ENCODE results near the gene SLC25A11. TPM values are rescaled to one million over a fixed set of nuclear protein-coding genes. Genes with fewer than 3 reads are reported as not detected.
A peak's percentile ranks its signal among the peaks of the same experiment; 100 is the strongest.
"Not testable (repeated sequence)": the region's sequence is repeated elsewhere in the genome, so short reads cannot be mapped to it uniquely, and the experiment has no call there.

Gene SLC25A11
- total and polyA plus RNA-seq, 8 donors, result 25.2 to 73.5 (median 42.1) TPM

DNA sequence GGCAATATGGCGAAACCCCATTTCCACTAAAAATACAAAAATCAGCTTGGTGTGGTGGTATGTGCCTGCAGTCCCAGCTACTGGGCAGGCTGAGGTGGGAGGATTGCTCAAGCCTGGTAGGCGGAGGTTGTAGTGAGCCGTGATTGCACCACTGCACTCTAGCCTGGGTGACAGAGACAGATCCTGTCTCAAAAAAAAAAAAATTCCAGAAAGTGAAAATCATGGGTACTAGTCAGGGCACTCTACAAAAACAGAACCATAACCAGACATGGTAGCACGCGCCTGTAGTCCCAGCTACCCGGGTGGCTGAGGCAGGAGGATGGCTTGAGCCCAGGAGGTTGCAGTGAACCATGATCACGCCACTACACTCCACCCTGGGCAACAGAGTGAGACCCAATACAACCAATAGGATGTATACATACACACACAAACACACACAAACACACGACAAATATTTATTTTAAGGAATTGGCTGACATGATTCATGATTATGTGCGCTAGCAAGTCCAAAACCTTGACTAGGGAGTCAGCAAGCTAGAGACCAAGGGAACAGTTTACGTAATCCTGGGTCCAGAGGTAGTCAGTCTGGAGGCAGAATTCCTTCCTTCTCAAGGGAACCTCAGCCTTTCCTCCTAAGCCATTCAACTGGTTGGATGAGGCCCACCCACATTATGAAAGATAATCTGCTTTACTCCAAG, 19.3 kb downstream of the SLC25A11 start:
- H3K36me3 ChIP-seq, result no peaks in the 10 kb centered on the region
- no peak overlapping the region for H3K27ac ChIP-seq
- no peak overlapping the region for H3K4me3 ChIP-seq
- no peaks in the 10 kb centered on the region for H3K27me3 ChIP-seq
- DNase-seq, result no peak
- no peaks in the 10 kb centered on the region for H3K4me1 ChIP-seq
- no peaks in the 10 kb centered on the region for H3K9me3 ChIP-seq
- TF ChIP-seq POLR2AphosphoS5 (IDR thresholded peaks at IDR 0.05), result no peak
- TF ChIP-seq EP300 (IDR thresholded peaks at IDR 0.05), result no peak
- TF ChIP-seq POLR2A (IDR thresholded peaks at IDR 0.05), result no peak
- TF ChIP-seq, protein P1, sequence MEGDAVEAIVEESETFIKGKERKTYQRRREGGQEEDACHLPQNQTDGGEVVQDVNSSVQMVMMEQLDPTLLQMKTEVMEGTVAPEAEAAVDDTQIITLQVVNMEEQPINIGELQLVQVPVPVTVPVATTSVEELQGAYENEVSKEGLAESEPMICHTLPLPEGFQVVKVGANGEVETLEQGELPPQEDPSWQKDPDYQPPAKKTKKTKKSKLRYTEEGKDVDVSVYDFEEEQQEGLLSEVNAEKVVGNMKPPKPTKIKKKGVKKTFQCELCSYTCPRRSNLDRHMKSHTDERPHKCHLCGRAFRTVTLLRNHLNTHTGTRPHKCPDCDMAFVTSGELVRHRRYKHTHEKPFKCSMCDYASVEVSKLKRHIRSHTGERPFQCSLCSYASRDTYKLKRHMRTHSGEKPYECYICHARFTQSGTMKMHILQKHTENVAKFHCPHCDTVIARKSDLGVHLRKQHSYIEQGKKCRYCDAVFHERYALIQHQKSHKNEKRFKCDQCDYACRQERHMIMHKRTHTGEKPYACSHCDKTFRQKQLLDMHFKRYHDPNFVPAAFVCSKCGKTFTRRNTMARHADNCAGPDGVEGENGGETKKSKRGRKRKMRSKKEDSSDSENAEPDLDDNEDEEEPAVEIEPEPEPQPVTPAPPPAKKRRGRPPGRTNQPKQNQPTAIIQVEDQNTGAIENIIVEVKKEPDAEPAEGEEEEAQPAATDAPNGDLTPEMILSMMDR (IDR thresholded peaks at IDR 0.05), result no peak
- intact Hi-C loops (cut with DNase I; ENCODE audit: low total_unique reads), result no loop called here
- 78 to 83% (median 81%) methylated on average over 10 of the region's 10 CpGs for WGBS, 5 donors

DNA sequence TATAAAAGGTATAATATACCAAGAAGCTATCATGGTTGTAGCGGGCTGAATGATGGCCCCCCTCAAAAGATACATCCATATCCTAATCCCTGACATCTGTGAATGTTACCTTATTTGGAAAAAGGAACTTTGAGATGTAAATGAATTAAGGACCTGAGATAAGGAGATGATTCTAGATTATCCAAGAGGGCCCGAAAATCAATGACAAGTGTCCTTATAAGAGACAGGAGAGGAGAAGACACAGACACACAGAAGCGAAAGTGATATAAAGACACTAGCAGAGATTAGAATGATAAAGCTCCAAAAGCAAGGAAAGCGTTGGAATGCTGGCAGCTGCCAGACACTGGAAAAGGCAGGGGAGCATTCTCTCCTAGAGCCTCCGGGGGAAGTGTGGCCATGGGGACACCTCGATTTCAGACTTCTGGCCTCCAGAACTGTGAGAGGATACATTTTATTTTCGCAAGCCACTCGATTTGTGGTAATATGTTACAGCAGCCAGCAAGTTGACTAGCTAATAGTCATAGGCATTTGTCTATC, 20.3 kb downstream of the SLC25A11 start:
- intact Hi-C loops (cut with DNase I; ENCODE audit: low total_unique reads), result loop anchor here (10.0 kb wide), 1 partner anchor 145 kb away; no protein-coding TSS in a partner anchor
- TF ChIP-seq EP300 (IDR thresholded peaks at IDR 0.05), result no peak
- TF ChIP-seq POLR2A (IDR thresholded peaks at IDR 0.05), result no peak
- no peak for TF ChIP-seq POLR2AphosphoS5 (IDR thresholded peaks at IDR 0.05)
- Histone ChIP-seq H3K27me3 (no peaks in the 10 kb centered on the region), H3K27ac (no peak overlapping the region), H3K36me3 (no peaks in the 10 kb centered on the region), H3K9me3 (no peaks in the 10 kb centered on the region), H3K4me1 (no peaks in the 10 kb centered on the region), H3K4me3 (no peak overlapping the region)
- WGBS, 5 donors, result 68 to 76% (median 73%) methylated on average over 8 of the region's 8 CpGs
- no peak for DNase-seq

DNA sequence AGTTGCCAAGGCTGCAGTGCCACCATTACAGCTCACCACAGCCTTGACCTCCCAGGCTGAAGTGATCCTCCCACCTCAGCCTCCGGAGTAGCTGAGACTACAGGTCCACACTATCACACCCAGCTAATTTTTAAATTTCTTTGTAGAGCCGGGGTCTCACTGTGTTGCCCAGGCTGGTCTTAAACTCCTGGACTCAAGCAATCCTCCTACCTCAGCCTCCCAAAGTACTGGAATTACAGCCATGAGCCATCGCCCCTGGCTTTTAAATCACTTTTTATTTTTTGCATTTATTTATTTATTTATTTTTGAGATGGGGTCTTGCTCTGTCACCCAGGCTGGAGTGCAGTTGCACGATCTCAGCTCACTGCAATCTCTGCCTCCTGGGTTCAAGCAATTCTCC, 25.3 kb downstream of the SLC25A11 start:
- H3K9me3 ChIP-seq, H3K27ac ChIP-seq, DNase-seq, H3K36me3 ChIP-seq, H3K4me1 ChIP-seq, H3K27me3 ChIP-seq, H3K4me3 ChIP-seq: not testable (repeated sequence)
- WGBS, 5 donors, result 87 to 96% (median 91%) methylated on average over 4 of the region's 4 CpGs
- intact Hi-C loops (cut with DNase I; ENCODE audit: low total_unique reads), result loop anchor here (10.0 kb wide), 1 partner anchor 150 kb away; no protein-coding TSS in a partner anchor

DNA sequence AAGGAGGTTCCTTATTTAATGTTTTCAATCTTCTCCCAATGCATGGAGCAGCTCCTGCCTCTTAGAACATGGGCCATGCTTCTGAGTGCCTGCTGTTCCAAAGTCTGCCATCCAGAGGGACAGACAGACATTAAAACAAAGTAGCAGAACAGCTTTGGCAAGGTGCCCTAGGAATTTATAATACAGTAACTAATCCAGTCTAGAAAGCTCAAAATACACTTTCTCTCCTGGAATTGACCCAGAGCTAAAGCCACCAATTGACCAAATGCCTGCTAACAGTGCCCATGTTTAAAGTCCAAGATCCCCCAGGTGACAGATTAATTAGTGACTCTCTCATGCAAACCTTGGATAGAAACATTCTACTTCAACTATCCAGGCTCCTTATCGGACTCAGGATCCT, 25.9 kb downstream of the SLC25A11 start:
- Histone ChIP-seq H3K27me3 (no peaks in the 10 kb centered on the region), H3K4me3 (no peak overlapping the region), H3K36me3 (no peaks in the 10 kb centered on the region), H3K27ac (no peak overlapping the region), H3K9me3 (no peaks in the 10 kb centered on the region), H3K4me1 (peaks cover 5 to 9% (median 8%) of the 10 kb centered on the region in 4 donors)
- intact Hi-C loops (cut with DNase I; ENCODE audit: low total_unique reads), result loop anchor here (10.0 kb wide), 1 partner anchor 151 kb away; no protein-coding TSS in a partner anchor
- no peak for DNase-seq
- 51 to 78% (median 65%) methylated on average over 1 of the region's 1 CpG for WGBS, 5 donors
- TF ChIP-seq EP300 (IDR thresholded peaks at IDR 0.05) (no peak), POLR2AphosphoS5 (IDR thresholded peaks at IDR 0.05) (no peak), POLR2A (IDR thresholded peaks at IDR 0.05) (no peak)
- TF ChIP-seq, protein P1 (IDR thresholded peaks at IDR 0.05), result no peak

DNA sequence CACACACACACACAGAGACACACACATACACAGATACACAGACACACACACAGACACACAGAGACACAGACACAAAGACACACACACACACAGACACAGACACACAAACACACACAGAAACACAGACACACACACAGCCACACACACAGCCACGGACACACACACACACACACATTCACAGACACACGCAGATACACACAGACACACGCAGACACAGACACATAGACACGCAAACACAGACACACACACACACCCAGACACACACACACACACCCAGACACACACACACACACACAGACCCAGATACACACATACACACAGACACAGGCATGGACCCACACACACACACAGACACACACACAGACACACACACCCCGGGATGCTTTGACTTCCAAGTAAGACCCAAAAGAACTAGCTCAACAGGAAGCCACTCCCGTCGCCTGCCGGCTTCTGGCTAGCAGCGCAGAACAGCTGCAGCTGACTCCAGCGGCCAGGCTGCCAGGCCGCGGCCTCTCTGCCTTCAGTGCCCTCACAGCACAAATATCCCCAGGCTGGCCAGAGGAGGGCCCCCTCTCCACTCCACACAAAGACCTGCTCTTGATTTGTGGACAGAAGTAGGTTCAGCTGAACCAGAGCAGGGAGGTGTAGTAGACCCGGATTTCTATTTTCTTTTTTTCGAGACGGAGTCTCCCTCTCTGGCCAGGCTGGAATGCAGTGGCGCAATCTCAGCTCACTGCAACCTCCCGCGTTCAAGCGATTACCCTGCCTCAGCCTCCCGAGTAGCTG, 30.9 kb downstream of the SLC25A11 start:
- peaks cover 0 to 5% (median 0%) of the 10 kb centered on the region in 3 donors for H3K27me3 ChIP-seq
- H3K4me1 ChIP-seq, result peaks cover 8 to 13% (median 9%) of the 10 kb centered on the region in 4 donors
- DNase-seq, result peak; percentile 92 to 95
- peak overlapping the region; percentile 24 to 64 (median 45) for H3K27ac ChIP-seq
- no peaks in the 10 kb centered on the region for H3K36me3 ChIP-seq
- 12 to 19% (median 16%) methylated on average over 17 to 20 of the region's 20 CpGs for WGBS, 5 donors
- TF ChIP-seq EP300 (IDR thresholded peaks at IDR 0.05), result no peak
- TF ChIP-seq POLR2A (IDR thresholded peaks at IDR 0.05), result no peak
- peak in 2 of 3 donors; percentile 59 to 76 for TF ChIP-seq POLR2AphosphoS5 (IDR thresholded peaks at IDR 0.05)
- TF ChIP-seq, protein P1 (IDR thresholded peaks at IDR 0.05), result peak in 5 of 7 experiments; percentile 70 to 90 (median 85)
- no peak overlapping the region for H3K4me3 ChIP-seq
- H3K9me3 ChIP-seq, result no peaks in the 10 kb centered on the region
- intact Hi-C loops (cut with DNase I; ENCODE audit: low total_unique reads), result loop anchor here (10.0 kb wide), 1 partner anchor 66 kb away; no protein-coding TSS in a partner anchor

Measured in stomach (tissue), 9 donors.